Neural crest cell (in vitro differentiated cells): ENCODE measurements around the gene VRK1. TPM values are rescaled to one million over a fixed set of nuclear protein-coding genes. Genes with fewer than 3 reads are reported as not detected.

ENCODE experiments used
- DNase-seq: peaks from one replicate; pipeline ENCODE4 v3.0.0; 2021; ENCODE audit warnings: low read depth, mixed read lengths, low spot score
- H3K27ac Mint-ChIP-seq: one replicate; pipeline ENCODE4 v1.8.0; 2021; ENCODE audit warnings: mild to moderate bottlenecking, mixed read lengths; ENCODE audit not compliant: unreplicated experiment
- H3K27me3 Mint-ChIP-seq: 2 replicates; pipeline ENCODE4 v1.8.0; 2021; ENCODE audit warnings: low read depth, mild to moderate bottlenecking, mixed read lengths
- H3K36me3 Mint-ChIP-seq: 2 replicates; pipeline ENCODE4 v1.8.0; 2021; ENCODE audit warnings: low read depth, mild to moderate bottlenecking, mixed read lengths
- H3K4me1 Mint-ChIP-seq: 2 replicates; pipeline ENCODE4 v1.8.0; 2021; ENCODE audit warnings: mixed read lengths
- H3K4me3 Mint-ChIP-seq: one replicate; pipeline ENCODE4 v1.8.0; 2021; ENCODE audit warnings: mild to moderate bottlenecking, mixed read lengths
- H3K9me3 Mint-ChIP-seq: 2 replicates; pipeline ENCODE4 v1.8.0; 2021; ENCODE audit warnings: mixed read lengths
- CTCF ChIP-seq: fragments of 200-600 bp; sonication (generic); conservative IDR thresholded peaks from 2 replicates; pipeline ENCODE4 v1.5.0; 2021; ENCODE audit warnings: antibody characterized with exemption, mild to moderate bottlenecking
- total RNA-seq: library from RNA; stranded (reverse); gene quantifications from 2 replicates; pipeline ENCODE4 v1.2.1, GENCODE V29; 2021

VRK1 gene
- total RNA-seq, 1 donor from 2014 or later, result 62.1 TPM

- Mint-ChIP-seq H3K4me3 (no peak overlapping the region), H3K9me3 (no peaks in the 10 kb centered on the region), H3K4me1 (no peaks in the 10 kb centered on the region), H3K27me3 (peaks cover 4% of the 10 kb centered on the region), H3K36me3 (no peaks in the 10 kb centered on the region), H3K27ac (no peak overlapping the region)
- TF ChIP-seq CTCF, result no peak
- no peak for DNase-seq
These were observed 7.0 kb upstream of the VRK1 start for GRCh38 chr14:96790186-96790585.

- no peak for DNase-seq
- Mint-ChIP-seq H3K4me1 (no peaks in the 10 kb centered on the region), H3K36me3 (no peaks in the 10 kb centered on the region), H3K9me3 (no peaks in the 10 kb centered on the region), H3K27ac (no peak overlapping the region), H3K27me3 (peaks cover 2% of the 10 kb centered on the region), H3K4me3 (no peak overlapping the region)
- TF ChIP-seq CTCF, result no peak
These were observed 6.5 kb upstream of the VRK1 start for GRCh38 chr14:96790706-96791105.

GRCh38 chr14:96792003-96792402 is 5.2 kb upstream of the VRK1 start:
- no peak for DNase-seq
- TF ChIP-seq CTCF, result no peak
- Mint-ChIP-seq H3K4me1 (peaks cover 3% of the 10 kb centered on the region), H3K4me3 (no peak overlapping the region), H3K27me3 (peaks cover 2% of the 10 kb centered on the region), H3K36me3 (no peaks in the 10 kb centered on the region), H3K9me3 (no peaks in the 10 kb centered on the region), H3K27ac (no peak overlapping the region)

- H3K27ac Mint-ChIP-seq, result no peak overlapping the region
- H3K4me1 Mint-ChIP-seq, result peaks cover 5% of the 10 kb centered on the region
- no peaks in the 10 kb centered on the region for H3K36me3 Mint-ChIP-seq
- H3K27me3 Mint-ChIP-seq, result peaks cover 2% of the 10 kb centered on the region
- DNase-seq, result no peak
- no peak for TF ChIP-seq CTCF
- H3K4me3 Mint-ChIP-seq, result no peak overlapping the region
- H3K9me3 Mint-ChIP-seq, result no peaks in the 10 kb centered on the region
These were observed 4.6 kb upstream of the VRK1 start for GRCh38 chr14:96792591-96792990.

GRCh38 chr14:96793547-96793946 is 3.6 kb upstream of the VRK1 start:
- DNase-seq, result no peak
- H3K4me1 Mint-ChIP-seq, result peaks cover 12% of the 10 kb centered on the region
- no peaks in the 10 kb centered on the region for H3K9me3 Mint-ChIP-seq
- H3K27me3 Mint-ChIP-seq, result peaks cover 2% of the 10 kb centered on the region
- no peaks in the 10 kb centered on the region for H3K36me3 Mint-ChIP-seq
- H3K4me3 Mint-ChIP-seq, result no peak overlapping the region
- no peak overlapping the region for H3K27ac Mint-ChIP-seq
- TF ChIP-seq CTCF, result no peak
